GM13977 (cell line): ENCODE data around the gene RELL1.

Source experiments
- DNase-seq: peaks from one replicate; pipeline ENCODE4 v3.0.0; 2012; ENCODE audit warnings: low spot score
- in situ Hi-C: fragments of 300-500 bp; cut with MboI; formaldehyde crosslinking; loops from one replicate; pipeline ENCODE4 v1.12.0; 2022; ENCODE audit warnings: low sequenced_read_pairs, low pct_unique_long_range_greater_than_20kb, mixed read lengths, inconsistent platforms; ENCODE audit not compliant: unreplicated experiment
- TF ChIP-seq, protein P1 (sequence below): IDR thresholded peaks from 2 replicates; pipeline ENCODE4 v1.5.1; 2012; ENCODE audit warnings: mild to moderate bottlenecking, control low read depth; ENCODE audit not compliant: insufficient read depth; ENCODE audit errors: extremely low read depth, missing control alignments

The RELL1 gene

GRCh38 chr4:37699868-37700481, 13.8 kb upstream of the RELL1 start:
- no peak for DNase-seq
- in situ Hi-C loops: no loop called here
- TF ChIP-seq, protein P1, sequence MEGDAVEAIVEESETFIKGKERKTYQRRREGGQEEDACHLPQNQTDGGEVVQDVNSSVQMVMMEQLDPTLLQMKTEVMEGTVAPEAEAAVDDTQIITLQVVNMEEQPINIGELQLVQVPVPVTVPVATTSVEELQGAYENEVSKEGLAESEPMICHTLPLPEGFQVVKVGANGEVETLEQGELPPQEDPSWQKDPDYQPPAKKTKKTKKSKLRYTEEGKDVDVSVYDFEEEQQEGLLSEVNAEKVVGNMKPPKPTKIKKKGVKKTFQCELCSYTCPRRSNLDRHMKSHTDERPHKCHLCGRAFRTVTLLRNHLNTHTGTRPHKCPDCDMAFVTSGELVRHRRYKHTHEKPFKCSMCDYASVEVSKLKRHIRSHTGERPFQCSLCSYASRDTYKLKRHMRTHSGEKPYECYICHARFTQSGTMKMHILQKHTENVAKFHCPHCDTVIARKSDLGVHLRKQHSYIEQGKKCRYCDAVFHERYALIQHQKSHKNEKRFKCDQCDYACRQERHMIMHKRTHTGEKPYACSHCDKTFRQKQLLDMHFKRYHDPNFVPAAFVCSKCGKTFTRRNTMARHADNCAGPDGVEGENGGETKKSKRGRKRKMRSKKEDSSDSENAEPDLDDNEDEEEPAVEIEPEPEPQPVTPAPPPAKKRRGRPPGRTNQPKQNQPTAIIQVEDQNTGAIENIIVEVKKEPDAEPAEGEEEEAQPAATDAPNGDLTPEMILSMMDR: no peak

DNA sequence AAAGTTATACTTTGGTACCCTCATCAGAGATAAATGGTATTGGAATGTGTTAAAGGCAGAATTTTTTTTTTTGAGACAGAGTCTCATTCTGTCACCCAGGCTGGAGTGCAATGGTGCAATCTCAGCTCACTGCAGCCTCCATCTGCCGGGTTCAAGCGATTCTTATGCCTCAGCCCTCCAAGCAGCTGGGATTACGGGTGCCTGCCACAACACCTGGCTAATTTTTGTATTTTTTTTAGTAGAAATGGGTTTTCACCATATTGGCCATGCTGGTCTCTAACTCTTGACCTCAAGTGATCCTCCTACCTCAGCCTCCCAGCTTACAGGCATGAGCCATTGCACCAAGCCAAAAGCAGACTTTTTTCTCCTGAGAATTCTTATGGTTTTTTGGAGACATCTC, 11.4 kb upstream of the RELL1 start:
- TF ChIP-seq, protein P1: no peak
- in situ Hi-C loops: no loop called here

GRCh38 chr4:37693450-37694190, 7.4 kb upstream of the RELL1 start:
- DNase-seq: no peak
- TF ChIP-seq, protein P1: no peak
- in situ Hi-C loops: no loop called here

More for the DNA sequence above, 11.4 kb upstream of the RELL1 start:
- DNase-seq: no peak

GRCh38 chr4:37693030-37693429, 6.9 kb upstream of the RELL1 start:
- DNase-seq: no peak
- TF ChIP-seq, protein P1: no peak
- in situ Hi-C loops: no loop called here

DNA sequence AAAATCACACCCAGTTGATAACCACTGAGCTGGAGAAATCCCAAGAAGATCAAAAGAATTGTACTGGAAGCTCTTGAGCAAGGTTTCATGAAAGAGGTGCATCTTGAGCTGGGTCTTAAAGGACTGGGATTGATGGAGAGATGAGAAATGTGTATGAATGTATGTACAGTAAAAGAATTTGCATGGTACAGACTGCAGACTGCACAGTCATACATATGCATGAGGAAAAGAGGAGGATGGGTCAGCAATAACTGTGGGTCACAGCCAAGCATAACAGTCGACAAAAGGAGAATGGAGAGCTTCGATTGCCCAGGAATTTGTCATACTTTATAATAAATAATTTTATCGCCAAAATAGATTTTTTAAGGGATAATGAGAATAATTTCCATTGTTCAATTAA, 4.8 kb upstream of the RELL1 start:
- DNase-seq: no peak
- in situ Hi-C loops: no loop called here
- TF ChIP-seq, protein P1: no peak

DNA sequence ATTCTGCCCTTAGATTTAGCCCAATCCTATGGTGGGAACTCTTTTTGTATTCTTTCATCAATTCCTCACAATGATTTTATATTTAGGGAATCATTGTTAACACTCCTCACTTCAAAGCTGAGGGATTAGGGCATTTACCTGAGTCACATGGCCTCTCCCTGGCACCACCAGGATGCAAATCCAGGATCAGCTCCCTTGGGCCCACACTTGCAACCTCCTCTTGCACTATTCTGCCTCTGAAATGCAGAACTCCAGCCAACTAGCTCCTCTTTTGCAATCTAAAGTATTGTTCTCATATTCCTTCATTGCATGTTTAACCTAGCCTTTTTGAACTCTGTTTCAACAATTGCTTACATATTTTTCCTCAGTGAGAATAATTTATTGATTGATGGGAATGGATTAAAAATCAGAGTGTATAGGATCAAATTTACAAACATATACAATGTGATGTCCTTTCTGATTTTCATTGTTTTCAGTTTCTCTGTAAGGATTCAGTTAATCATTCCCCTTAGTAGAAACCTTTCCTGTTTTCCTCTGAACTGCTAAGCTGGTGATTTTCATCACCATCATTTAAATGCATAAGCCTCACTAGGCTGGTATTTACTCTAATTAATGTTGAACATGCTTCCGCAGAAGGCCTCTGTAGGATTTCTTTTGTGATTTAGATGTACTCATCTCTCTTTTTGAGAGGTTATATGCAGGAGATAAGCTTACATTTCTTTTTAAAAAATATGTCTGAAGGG, 3.3 kb upstream of the RELL1 start:
- TF ChIP-seq, protein P1: no peak
- in situ Hi-C loops: no loop called here
- no peak for DNase-seq
